Measurements from ENCODE around the gene GPRIN2. TPM values are rescaled to one million over a fixed set of nuclear protein-coding genes. Genes with fewer than 3 reads are reported as not detected.
A peak's percentile ranks its signal among the peaks of the same experiment; 100 is the strongest.

The GPRIN2 gene
- total and polyA plus RNA-seq, 4 donors, result 0.36 to 4.0 (median 0.85) TPM

- Histone ChIP-seq H3K4me3 (ENCODE audit: low read length in 2 of 2) (no peak overlapping the region), H3K27ac (ENCODE audit: low read depth in 1 of 2, low read length in 2 of 2) (no peak overlapping the region), H3K9me3 (ENCODE audit: control insufficient read depth, low read length) (no peaks in the 10 kb centered on the region), H3K36me3 (ENCODE audit: control insufficient read depth in 1 of 2, insufficient read depth in 2 of 2, low read length in 1 of 2) (no peaks in the 10 kb centered on the region), H3K4me1 (ENCODE audit: control insufficient read depth in 1 of 2, insufficient read depth in 2 of 2, low read length in 2 of 2) (no peaks in the 10 kb centered on the region), H3K27me3 (ENCODE audit: control insufficient read depth in 1 of 2, insufficient read depth in 2 of 2, low read length in 1 of 2) (no peaks in the 10 kb centered on the region)
- ATAC-seq (ENCODE audit: low FRiP score), result no peak
- DNase-seq, result peak; percentile 51 to 69
- 81 to 83% methylated on average over 11 of the region's 11 CpGs for WGBS, 2 donors
- intact Hi-C loops (cut with DNase I), result no loop called here
These were observed 8.6 kb downstream of the GPRIN2 start for GRCh38 chr10:46547541-46548497.

- H3K9me3 ChIP-seq (ENCODE audit: control insufficient read depth, low read length), result no peaks in the 10 kb centered on the region
- DNase-seq (peak; percentile 45 to 76), ATAC-seq (ENCODE audit: low FRiP score) (no peak)
- no peaks in the 10 kb centered on the region for H3K27me3 ChIP-seq (ENCODE audit: control insufficient read depth in 1 of 2, insufficient read depth in 2 of 2, low read length in 1 of 2)
- 87% methylated on average over 11 of the region's 11 CpGs for WGBS, 2 donors
- H3K4me3 ChIP-seq (ENCODE audit: low read length in 2 of 2), result no peak overlapping the region
- no peaks in the 10 kb centered on the region for H3K4me1 ChIP-seq (ENCODE audit: control insufficient read depth in 1 of 2, insufficient read depth in 2 of 2, low read length in 2 of 2)
- no peaks in the 10 kb centered on the region for H3K36me3 ChIP-seq (ENCODE audit: control insufficient read depth in 1 of 2, insufficient read depth in 2 of 2, low read length in 1 of 2)
- no peak overlapping the region for H3K27ac ChIP-seq (ENCODE audit: low read depth in 1 of 2, low read length in 2 of 2)
- intact Hi-C loops (cut with DNase I), result no loop called here
These were observed 9.6 kb downstream of the GPRIN2 start for GRCh38 chr10:46546591-46547540.

- no peaks in the 10 kb centered on the region for H3K36me3 ChIP-seq (ENCODE audit: control insufficient read depth in 1 of 2, insufficient read depth in 2 of 2, low read length in 1 of 2)
- WGBS, 2 donors, result 88% methylated on average over 5 of the region's 5 CpGs
- intact Hi-C loops (cut with DNase I), result no loop called here
- H3K4me1 ChIP-seq (ENCODE audit: control insufficient read depth in 1 of 2, insufficient read depth in 2 of 2, low read length in 2 of 2), result no peaks in the 10 kb centered on the region
- no peaks in the 10 kb centered on the region for H3K27me3 ChIP-seq (ENCODE audit: control insufficient read depth in 1 of 2, insufficient read depth in 2 of 2, low read length in 1 of 2)
- no peaks in the 10 kb centered on the region for H3K9me3 ChIP-seq (ENCODE audit: control insufficient read depth, low read length)
- H3K4me3 ChIP-seq (ENCODE audit: low read length in 2 of 2), result no peak overlapping the region
- no peak for ATAC-seq (ENCODE audit: low FRiP score)
- H3K27ac ChIP-seq (ENCODE audit: low read depth in 1 of 2, low read length in 2 of 2), result no peak overlapping the region
- peak; percentile 47 to 69 for DNase-seq
These were observed 10.4 kb downstream of the GPRIN2 start for GRCh38 chr10:46545861-46546590.

GRCh38 chr10:46544989-46545791 is 11.3 kb downstream of the GPRIN2 start:
- intact Hi-C loops (cut with DNase I), result no loop called here
- Histone ChIP-seq H3K36me3 (ENCODE audit: control insufficient read depth in 1 of 2, insufficient read depth in 2 of 2, low read length in 1 of 2) (no peaks in the 10 kb centered on the region), H3K4me3 (ENCODE audit: low read length in 2 of 2) (no peak overlapping the region), H3K27me3 (ENCODE audit: control insufficient read depth in 1 of 2, insufficient read depth in 2 of 2, low read length in 1 of 2) (no peaks in the 10 kb centered on the region), H3K27ac (ENCODE audit: low read depth in 1 of 2, low read length in 2 of 2) (no peak overlapping the region), H3K4me1 (ENCODE audit: control insufficient read depth in 1 of 2, insufficient read depth in 2 of 2, low read length in 2 of 2) (no peaks in the 10 kb centered on the region), H3K9me3 (ENCODE audit: control insufficient read depth, low read length) (no peaks in the 10 kb centered on the region)
- ATAC-seq (ENCODE audit: low FRiP score), result no peak
- DNase-seq, result peak; percentile 45 to 74
- 34 to 45% methylated on average over 3 of the region's 3 CpGs for WGBS, 2 donors

- 93% methylated on average over 14 of the region's 14 CpGs for WGBS, 2 donors
- ATAC-seq (ENCODE audit: low FRiP score) (no peak), DNase-seq (peak; percentile 45 to 58)
- Histone ChIP-seq H3K4me1 (ENCODE audit: control insufficient read depth in 1 of 2, insufficient read depth in 2 of 2, low read length in 2 of 2) (no peaks in the 10 kb centered on the region), H3K36me3 (ENCODE audit: control insufficient read depth in 1 of 2, insufficient read depth in 2 of 2, low read length in 1 of 2) (no peaks in the 10 kb centered on the region), H3K4me3 (ENCODE audit: low read length in 2 of 2) (no peak overlapping the region), H3K9me3 (ENCODE audit: control insufficient read depth, low read length) (no peaks in the 10 kb centered on the region), H3K27me3 (ENCODE audit: control insufficient read depth in 1 of 2, insufficient read depth in 2 of 2, low read length in 1 of 2) (no peaks in the 10 kb centered on the region), H3K27ac (ENCODE audit: low read depth in 1 of 2, low read length in 2 of 2) (no peak overlapping the region)
- intact Hi-C loops (cut with DNase I), result no loop called here
These were observed 12.7 kb downstream of the GPRIN2 start for GRCh38 chr10:46543466-46544377.

GRCh38 chr10:46542567-46543465 is 13.6 kb downstream of the GPRIN2 start:
- DNase-seq (peak in 1 of 2 donors; percentile 69), ATAC-seq (ENCODE audit: low FRiP score) (no peak)
- H3K9me3 ChIP-seq (ENCODE audit: control insufficient read depth, low read length), result no peaks in the 10 kb centered on the region
- intact Hi-C loops (cut with DNase I), result no loop called here
- H3K4me1 ChIP-seq (ENCODE audit: control insufficient read depth in 1 of 2, insufficient read depth in 2 of 2, low read length in 2 of 2), result no peaks in the 10 kb centered on the region
- no peaks in the 10 kb centered on the region for H3K27me3 ChIP-seq (ENCODE audit: control insufficient read depth in 1 of 2, insufficient read depth in 2 of 2, low read length in 1 of 2)
- WGBS, 2 donors, result 88 to 91% methylated on average over 7 of the region's 7 CpGs
- no peaks in the 10 kb centered on the region for H3K36me3 ChIP-seq (ENCODE audit: control insufficient read depth in 1 of 2, insufficient read depth in 2 of 2, low read length in 1 of 2)
- no peak overlapping the region for H3K4me3 ChIP-seq (ENCODE audit: low read length in 2 of 2)
- H3K27ac ChIP-seq (ENCODE audit: low read depth in 1 of 2, low read length in 2 of 2), result no peak overlapping the region

Measured in aorta (tissue), 5 donors.